T-helper 22 cell (primary cell): ENCODE measurements around the gene GJB3.
"Not testable (repeated sequence)": the region's sequence is repeated elsewhere in the genome, so short reads cannot be mapped to it uniquely, and the experiment has no call there.

Source experiments
- DNase-seq: peaks from one replicate; pipeline ENCODE4 v3.0.0-alpha.2; 2020; ENCODE audit warnings: low read depth

GJB3 gene

DNA sequence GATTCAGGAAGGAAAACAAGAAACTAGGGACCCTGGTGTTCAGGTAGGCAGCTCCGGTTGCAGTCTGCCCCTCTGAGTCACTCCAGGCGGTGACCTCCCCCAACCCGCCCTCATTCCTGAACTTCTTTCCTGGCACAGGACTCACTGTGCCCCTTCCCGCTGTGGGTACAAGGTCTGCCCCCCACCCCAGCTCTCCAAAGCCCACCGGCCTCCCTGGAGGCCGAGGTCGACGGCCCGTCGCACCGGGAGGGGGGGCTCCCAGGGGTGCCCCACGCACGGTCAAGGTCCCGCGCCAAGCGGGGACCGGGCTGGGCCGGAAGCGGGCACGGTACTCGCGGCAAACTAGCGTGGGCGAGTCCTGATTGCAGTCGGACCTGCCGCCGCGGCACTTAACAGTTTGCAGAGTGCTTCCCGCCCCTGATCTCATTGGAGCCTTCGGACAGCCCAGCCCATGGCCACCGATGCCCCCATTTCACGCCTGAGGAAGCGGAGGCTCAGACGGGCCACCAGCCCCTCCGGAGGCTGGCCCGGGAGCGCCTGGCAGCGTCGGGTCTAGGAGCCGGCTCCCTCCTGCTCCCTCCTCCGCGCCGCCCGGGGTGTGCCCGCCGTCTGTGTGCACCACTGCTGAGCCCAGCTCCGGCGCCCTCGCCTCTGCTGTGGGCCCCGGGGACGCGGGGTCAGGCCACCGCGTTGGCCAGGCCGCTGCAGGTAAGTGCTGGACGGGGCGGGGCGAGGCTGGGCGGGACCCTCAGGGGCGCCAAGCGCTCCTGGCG lies at the start of gene GJB3:
Gene GJB3 (plus strand): TSS at position 144 of the 773 bp plus-strand sequence. CDS start 3,549 bp downstream, outside the sequence.
- no peak for DNase-seq

DNA sequence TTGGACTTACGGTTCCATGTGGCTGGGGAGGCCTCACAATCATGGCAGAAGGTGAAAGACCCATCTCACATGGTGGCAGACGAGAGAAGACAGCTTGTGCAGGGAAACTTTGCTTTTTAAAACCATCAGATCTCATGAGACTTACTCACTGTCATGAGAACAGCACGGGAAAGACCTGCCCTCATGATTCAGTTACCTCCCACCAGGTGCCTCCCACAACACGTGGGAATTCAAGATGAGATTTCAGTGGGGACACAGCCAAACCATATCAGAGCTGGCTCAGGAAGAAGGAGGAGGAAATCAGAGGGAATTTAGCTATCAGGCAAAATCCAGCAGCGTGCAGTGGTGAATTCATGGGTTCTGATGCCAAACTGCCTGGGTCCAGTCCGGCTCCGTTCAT lies 48.2 kb upstream of the GJB3 start:
- not testable (repeated sequence) for DNase-seq

- DNase-seq = no peak
These were observed 44.3 kb upstream of the GJB3 start for GRCh38 chr1:34736692-34737091.

DNA sequence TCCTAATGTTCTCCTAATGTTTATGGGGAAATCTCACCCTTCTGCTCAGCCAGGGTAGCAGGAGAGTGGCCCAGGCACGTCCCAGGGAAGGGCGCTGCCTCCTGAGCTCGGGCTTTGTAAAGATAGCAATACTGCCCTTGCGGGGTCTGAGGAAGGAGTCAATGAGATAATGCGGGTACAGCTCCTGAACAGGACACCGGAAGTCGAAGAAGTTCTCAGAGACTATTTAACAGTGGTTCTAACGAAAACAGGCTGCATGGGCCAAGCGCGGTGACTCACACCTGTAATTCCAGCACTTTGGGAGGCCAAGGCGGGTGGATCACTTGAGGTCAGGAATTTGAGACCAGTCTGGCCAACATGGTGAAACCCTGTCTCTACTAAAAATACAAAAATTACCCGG lies 43.8 kb upstream of the GJB3 start:
- DNase-seq = not testable (repeated sequence)

DNA sequence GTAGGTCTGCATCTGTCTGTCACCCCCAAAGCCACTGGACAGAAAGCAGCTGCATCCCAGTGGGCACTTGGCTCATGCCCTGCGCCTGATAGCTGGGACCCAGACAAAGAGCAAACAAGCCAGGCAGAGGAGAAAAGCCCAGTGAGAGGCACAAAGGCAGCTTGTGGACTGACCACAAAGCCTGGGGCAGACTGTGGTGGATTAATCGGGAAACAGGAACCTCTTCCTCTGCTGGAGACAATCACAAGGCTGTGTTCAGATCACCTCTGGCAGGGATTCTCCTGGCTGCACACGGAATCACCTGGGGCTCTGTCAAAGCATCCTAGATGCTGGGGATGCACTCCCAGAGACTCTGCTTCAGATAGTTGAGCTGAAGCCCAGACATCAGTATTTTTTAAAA lies 41.4 kb upstream of the GJB3 start:
- DNase-seq = no peak

DNA sequence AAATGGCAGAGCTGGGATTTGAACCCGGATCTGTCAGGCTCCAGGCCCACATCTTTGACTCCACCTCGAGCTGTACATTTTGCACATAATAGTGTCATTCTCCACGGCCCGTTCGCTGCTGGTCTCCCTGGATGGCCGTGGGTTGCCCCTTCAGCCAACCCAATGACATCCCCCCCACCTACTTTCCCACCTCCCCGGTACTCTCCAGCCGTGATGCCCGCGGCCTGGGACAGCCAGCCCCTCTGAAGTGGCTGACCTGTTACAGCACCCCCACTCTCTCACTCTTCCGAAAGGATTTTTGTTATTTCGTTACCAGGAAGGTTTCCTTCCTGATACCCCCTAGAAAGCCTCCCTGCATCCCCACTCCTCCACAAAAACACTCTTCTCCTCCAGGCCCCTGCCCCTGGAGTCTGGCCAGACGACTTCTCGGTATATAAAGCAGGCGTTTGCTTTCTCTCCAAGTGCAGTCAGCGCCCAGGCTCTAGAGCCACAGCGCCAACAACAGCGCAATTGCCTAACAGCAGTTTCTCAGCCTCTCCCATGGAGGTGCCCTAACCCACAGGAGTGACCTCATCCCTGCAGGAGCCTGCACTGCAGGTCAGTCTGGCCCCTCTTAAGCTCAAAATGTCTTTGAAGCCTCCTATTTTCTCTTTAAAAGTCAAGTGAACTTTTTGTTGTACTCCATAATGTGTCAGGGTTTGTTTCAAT lies 40.7 kb upstream of the GJB3 start:
- DNase-seq = no peak

DNA sequence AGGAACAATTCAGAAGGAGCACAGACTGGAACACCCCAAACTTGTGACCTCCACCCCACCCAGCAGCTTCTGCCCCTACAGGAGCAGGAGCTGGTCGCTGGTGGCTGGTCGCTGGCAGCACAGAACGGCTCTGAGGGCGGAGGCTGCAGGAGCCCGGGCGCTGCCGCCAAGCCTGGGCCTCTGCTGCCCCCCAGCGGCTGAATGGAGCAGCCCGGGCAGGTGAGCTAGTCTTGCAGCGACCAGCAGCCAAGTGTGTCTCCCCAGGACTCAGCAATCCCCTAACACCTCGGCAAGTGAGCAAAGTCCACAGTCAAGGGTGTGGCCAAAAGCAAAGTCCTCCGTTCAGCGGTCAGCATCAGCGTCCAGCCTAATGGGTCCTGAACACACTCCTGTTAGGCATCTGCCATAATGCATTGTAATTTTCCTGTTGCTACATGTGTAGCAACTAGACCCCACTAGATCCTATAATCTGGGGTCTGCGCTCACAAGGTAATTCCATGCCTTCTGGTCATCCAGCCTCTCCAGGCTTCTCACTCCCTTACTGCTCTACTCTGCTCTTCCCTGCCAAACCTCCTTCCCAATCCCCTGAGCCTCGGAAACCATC lies 38.2 kb upstream of the GJB3 start:
- peak; percentile 11 for DNase-seq

DNA sequence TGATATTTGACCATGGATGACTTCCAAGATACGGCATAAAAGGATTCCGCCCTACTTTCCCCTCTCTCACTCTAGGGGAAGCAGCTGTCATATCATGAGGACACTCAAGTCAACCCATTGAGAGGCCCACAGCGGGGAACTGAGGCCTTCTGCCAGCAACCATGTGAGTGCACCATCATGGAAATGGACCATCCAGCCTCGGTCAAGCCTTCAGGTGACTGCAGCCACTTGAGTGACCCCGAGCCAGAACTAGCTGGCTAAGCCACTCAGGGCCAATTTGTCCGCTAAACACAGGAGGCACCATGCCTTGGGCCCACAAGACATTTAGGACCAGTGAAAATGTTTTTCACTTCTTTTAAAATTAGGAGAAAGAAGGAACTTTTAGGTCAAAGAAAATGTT lies 37.2 kb upstream of the GJB3 start:
- DNase-seq = no peak

- DNase-seq = no peak
These were observed 36.2 kb upstream of the GJB3 start for GRCh38 chr1:34744851-34745250.

DNA sequence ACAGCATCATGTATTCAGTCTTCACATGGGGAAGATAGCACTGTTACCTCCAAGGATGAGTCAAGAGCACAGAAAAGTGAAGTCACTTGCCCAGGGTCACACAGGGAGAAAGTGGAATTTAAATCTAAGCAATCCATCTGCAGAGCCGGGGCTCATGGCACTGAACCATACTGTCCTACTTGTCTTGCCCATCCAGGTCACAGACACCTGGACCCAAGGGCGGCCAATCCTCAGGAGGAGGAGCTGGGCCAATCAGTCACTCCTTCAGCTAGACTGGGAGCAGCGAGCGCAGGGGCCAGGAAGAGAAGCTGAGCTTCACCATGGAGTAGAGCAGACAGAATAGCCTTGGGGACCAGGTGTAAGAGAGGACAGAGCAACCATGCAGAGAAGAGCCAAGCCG lies 35.3 kb upstream of the GJB3 start:
- no peak for DNase-seq

DNA sequence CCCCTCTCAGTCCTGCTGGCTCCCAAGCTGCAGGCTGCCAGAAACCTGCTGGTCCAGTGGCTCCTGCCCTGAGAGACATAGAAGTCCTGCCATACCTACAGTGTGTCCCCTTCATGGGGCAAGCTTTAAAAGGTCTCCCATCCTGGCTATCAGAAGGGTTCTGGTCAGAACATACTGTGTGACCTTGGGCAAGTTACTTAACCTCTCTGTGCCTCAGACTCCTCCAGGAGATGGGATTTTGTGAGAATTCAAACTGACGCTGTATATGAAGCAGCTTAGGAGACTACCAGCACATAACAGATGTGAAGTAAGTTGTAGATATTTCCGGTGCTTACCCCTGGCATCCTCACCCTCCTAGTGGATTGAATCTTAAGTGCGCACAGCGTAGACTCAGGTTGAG lies 34.9 kb upstream of the GJB3 start:
- DNase-seq = no peak

GRCh38 chr1:34746785-34747637 lies 34.0 kb upstream of the GJB3 start:
- DNase-seq = no peak

- no peak for DNase-seq
These were observed 33.4 kb upstream of the GJB3 start for GRCh38 chr1:34747638-34747941.

GRCh38 chr1:34749992-34750391 lies 31.0 kb upstream of the GJB3 start:
- no peak for DNase-seq

DNA sequence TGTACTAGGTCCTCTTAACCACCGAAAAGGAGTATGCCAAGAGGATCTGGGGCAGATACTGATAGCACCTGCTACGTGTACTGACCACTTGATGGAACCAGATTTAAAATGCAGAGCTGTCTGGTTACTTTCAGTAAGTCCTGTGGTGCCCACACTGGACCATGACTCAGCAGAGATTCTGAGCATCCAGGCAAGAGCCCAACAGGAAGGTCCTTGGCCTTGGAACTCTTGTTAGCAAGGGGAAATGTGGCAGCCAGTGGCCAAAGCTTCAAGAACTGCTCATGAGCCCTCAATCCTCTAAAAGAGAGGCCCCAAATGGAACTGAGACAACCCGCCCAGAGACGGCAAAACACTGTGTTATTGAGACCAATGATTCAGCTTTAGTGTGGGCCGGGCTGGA lies 30.4 kb upstream of the GJB3 start:
- DNase-seq = no peak

DNA sequence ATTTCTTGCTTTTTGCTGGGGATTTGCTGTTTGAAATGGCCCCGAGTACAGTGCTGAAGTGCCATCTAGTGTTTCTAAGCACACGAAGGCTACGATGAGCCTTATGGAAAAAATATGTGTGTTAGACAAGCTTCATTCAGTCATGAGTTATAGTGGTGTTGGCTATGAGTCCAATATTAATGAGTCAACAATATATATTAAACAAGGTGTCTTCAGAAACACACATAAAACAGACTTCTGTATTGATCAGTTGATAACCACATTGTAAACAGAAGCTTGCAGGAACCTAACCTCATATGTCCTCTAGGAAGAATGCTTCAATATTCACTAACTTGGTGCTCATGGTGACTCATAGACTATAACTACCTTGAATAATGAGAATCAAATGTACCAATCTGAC lies 27.9 kb upstream of the GJB3 start:
- no peak for DNase-seq

GRCh38 chr1:34754964-34755637 lies 25.9 kb upstream of the GJB3 start, which contains the start of gene GJB5:
Gene GJB5, plus strand, starts transcription at chr1:34755047. Its CDS starts 2,284 bp downstream, at chr1:34757331.
- no peak for DNase-seq

GRCh38 chr1:34755961-34756360 lies 25.1 kb upstream of the GJB3 start:
- no peak for DNase-seq

DNA sequence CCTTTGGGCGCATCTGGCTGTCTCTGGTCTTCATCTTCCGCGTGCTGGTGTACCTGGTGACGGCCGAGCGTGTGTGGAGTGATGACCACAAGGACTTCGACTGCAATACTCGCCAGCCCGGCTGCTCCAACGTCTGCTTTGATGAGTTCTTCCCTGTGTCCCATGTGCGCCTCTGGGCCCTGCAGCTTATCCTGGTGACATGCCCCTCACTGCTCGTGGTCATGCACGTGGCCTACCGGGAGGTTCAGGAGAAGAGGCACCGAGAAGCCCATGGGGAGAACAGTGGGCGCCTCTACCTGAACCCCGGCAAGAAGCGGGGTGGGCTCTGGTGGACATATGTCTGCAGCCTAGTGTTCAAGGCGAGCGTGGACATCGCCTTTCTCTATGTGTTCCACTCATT lies 23.6 kb upstream of the GJB3 start:
- DNase-seq = no peak

DNA sequence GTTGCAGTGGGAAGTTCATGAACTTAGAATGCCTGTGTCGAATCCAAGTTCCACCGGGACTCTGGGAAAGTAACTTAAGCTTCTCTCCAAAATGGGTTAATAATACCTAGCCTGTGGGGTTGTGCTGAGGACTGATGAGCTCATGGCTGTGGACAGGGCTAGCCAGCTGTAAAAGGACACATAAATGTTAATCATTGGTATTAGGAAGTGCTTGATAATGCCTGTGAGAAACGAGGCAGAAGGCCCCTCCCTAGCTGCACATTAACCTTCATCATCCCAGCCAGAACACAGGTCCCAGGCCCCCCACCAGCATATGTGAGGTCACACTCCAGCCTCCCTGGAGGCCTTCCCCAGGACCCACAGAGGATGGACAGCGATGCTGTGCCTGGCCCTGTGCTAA lies 22.3 kb upstream of the GJB3 start:
- no peak for DNase-seq

GRCh38 chr1:34759503-34760357 lies 21.3 kb upstream of the GJB3 start, which contains the start of gene GJB4:
Gene GJB4, plus strand, starts transcription at chr1:34759740. Its CDS starts 1,515 bp downstream, at chr1:34761255.
- DNase-seq = no peak
